Measurements from ENCODE around the gene CLDN7. TPM values are rescaled to one million over a fixed set of nuclear protein-coding genes. Genes with fewer than 3 reads are reported as not detected.

The CLDN7 gene
- total RNA-seq, 1 donor from 2014 or later = 200 TPM

DNA sequence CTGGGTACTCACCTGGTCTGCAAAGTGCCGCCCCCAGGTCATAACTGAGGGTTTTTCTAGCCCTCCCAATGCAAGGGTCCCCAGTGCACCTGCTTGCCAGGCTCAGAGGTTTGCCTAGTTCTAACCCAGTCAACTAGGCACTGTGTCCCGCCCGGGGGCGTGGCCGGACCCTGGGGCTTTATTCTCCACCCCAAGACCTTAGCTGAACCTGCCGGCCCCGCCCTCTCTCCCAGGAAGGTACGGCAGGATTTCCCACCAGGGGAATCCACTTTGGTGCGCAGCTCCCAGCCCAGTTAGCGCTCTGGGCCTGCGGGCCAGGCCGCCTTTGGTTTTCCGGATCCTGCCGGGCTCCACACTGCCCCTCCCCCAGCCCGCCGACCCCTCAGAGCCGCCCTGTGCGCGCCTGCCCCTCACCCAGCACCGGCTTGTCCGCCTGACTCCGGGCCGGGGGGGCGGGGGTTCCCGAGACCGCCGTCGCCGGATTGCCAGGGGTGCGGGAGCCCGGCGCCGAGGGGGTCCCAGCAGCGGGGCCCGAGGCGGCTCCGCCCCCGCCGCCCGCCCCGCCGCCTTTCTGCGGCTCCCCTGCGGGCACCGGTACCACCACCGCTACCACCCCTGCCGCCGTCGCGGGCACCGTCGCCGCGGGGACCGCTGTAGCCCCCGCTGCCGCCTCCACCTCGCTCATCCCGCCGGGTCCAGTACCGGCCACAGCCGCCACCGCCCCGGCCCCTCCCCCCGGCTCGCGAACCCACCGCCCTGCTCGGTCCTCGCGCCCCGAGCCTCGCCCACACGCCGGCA, 31.7 kb upstream of the CLDN7 start:
- TF ChIP-seq, protein P1, sequence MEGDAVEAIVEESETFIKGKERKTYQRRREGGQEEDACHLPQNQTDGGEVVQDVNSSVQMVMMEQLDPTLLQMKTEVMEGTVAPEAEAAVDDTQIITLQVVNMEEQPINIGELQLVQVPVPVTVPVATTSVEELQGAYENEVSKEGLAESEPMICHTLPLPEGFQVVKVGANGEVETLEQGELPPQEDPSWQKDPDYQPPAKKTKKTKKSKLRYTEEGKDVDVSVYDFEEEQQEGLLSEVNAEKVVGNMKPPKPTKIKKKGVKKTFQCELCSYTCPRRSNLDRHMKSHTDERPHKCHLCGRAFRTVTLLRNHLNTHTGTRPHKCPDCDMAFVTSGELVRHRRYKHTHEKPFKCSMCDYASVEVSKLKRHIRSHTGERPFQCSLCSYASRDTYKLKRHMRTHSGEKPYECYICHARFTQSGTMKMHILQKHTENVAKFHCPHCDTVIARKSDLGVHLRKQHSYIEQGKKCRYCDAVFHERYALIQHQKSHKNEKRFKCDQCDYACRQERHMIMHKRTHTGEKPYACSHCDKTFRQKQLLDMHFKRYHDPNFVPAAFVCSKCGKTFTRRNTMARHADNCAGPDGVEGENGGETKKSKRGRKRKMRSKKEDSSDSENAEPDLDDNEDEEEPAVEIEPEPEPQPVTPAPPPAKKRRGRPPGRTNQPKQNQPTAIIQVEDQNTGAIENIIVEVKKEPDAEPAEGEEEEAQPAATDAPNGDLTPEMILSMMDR (conservative IDR thresholded peaks at IDR 0.05; ENCODE audit: low read depth, low read length) = no peak
- no peak overlapping the region for H3K4me3 ChIP-seq (ENCODE audit: low read depth, low read length)
- no peak for DNase-seq (ENCODE audit: low read depth)

DNA sequence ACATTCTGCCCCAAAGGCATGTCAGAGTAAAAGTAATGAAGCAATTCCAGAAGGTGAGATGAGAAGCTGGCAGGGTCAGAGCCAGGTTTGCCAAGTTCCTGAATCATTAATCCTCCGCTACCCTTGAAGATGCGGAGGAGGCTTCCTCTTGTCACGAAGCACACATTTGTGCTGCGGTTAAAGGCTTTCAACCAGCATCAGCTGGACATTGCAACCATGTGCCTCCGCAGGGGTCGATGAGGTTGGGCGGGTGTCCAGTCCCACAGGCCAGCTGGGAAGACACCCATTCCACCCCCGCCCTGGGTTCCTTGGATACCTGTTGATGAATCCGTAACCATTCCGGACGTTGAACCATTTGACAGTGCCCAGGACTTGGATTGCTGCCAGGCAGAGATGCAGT, 30.9 kb upstream of the CLDN7 start:
- no peak overlapping the region for H3K4me3 ChIP-seq (ENCODE audit: low read depth, low read length)
- TF ChIP-seq, protein P1 (conservative IDR thresholded peaks at IDR 0.05; ENCODE audit: low read depth, low read length) = no peak
- no peak for DNase-seq (ENCODE audit: low read depth)

DNA sequence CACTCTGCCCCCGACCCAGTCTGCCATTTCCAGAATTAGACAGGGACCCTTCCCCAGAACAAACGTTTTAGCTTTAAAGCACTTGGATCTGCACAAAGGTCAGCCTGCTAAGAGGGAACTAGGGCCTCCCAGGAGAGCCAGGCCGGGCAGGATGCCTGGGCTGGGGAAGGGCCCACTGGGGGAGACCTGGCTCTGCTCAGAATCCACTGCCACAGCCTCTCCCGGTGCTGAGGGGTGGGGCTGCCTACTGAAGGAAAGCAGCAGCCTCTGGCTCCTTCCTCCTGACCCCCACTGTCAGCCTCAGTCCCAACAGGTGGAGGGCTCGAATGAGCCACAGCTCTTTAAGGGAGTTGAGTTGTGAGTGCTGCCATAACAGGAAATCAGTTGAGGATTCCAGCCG, 30.5 kb upstream of the CLDN7 start:
- no peak overlapping the region for H3K4me3 ChIP-seq (ENCODE audit: low read depth, low read length)
- TF ChIP-seq, protein P1 (conservative IDR thresholded peaks at IDR 0.05; ENCODE audit: low read depth, low read length) = no peak
- DNase-seq (ENCODE audit: low read depth) = no peak

DNA sequence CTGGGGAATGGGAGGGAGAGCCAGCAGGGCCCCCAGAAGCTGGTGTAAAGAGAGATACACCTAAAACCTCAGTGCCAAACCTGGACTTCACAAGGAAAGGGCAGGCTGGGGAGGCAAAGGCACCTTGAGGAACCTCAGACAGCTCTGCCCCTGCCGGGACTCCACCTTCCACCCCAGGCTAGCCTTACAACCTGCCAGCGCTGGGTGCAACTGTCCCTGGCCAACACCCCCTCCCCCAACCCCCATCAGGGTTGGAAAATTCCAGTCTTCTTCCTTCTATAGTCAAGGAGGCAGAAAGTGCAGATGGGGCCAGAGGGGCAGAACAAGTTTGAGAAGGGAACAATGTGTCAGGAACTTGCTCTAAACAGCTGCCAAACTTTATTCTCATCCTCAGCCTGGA, 29.9 kb upstream of the CLDN7 start:
- no peak for DNase-seq (ENCODE audit: low read depth)
- TF ChIP-seq, protein P1 (conservative IDR thresholded peaks at IDR 0.05; ENCODE audit: low read depth, low read length) = no peak
- no peak overlapping the region for H3K4me3 ChIP-seq (ENCODE audit: low read depth, low read length)

DNA sequence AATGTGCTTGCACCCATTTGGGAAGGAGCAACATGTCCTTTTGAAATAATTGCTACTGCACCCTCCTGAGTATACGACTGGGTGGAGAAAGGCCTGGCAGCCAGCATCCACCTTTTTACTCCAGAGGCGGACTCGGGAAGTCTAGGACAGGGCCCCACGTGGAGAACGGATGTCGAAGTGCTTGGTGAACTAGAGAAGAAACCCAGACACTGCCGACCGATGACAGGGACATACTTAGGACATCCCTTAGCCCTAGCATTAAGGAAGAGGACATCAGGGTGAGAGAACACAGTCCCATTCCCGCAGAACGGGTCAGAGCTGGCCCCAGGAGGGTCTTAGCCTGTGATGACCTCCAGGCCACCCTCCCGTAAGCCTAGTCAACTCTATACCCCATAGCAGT, 28.4 kb upstream of the CLDN7 start:
- no peak for DNase-seq (ENCODE audit: low read depth)
- H3K4me3 ChIP-seq (ENCODE audit: low read depth, low read length) = no peak overlapping the region
- TF ChIP-seq, protein P1 (conservative IDR thresholded peaks at IDR 0.05; ENCODE audit: low read depth, low read length) = no peak

DNA sequence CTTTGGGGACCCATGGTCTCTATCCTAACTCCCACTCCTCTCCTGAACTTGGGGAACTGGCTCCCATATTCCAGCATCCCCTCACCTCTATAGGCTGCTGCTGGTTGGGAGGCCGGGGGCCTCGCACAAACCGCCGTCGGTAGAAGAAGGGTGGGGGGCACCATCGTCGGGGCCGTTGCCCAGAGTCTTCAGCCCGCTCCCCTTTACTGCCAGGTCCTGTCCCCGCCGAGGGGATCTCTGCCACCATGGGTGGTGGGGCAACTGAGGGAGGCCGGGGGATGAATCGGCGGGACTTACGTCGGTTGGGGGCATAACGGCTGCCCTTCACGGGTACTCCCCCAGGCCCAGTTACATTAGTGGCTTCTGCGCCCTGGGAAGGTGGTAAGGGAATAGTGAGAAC, 27.9 kb upstream of the CLDN7 start:
- H3K4me3 ChIP-seq (ENCODE audit: low read depth, low read length) = no peak overlapping the region
- TF ChIP-seq, protein P1 (conservative IDR thresholded peaks at IDR 0.05; ENCODE audit: low read depth, low read length) = no peak
- no peak for DNase-seq (ENCODE audit: low read depth)

Data from epithelial cell of proximal tubule (primary cell).